HK-2 (cell line): ENCODE data around the gene MTG2.

ENCODE experiments used
- DNase-seq: peaks from one replicate; pipeline ENCODE4 v3.0.0-alpha.2; 2018; ENCODE audit not compliant: unreplicated experiment

Gene MTG2

DNA sequence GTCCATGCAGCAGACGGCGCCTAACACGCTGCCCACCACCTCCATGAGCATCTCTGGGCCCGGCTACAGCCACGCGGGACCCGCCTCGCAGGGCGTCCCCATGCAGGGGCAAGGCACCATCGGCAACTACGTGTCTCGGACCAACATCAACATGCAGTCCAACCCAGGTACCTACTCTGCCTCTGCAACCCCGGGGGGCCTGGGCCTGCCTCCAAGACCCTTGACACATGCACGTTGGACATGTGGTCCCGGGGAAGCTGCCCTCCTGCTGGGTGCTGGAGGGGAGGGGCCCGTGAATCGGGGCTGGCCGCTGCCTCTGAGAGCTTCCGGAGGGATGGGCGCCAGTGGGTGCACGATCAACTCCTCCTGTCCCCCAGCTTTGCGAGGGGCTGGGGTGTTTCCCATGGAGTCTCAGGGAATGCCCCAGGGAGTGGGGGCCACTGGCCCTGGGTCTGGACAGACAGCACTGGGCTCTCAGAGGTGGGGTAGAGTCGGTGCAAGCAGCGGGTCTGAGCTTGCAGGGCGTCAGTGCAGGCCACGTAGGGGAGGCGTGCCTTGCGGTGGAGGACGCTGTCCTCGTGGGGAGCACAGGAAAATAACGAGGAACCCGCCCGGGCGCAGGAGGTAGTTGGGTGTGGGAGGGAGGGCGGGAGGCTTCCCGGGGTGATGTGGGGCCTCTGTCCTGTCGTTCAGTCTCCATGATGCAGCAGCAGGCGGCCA lies 19.9 kb upstream of the MTG2 start:
- DNase-seq: no peak

DNA sequence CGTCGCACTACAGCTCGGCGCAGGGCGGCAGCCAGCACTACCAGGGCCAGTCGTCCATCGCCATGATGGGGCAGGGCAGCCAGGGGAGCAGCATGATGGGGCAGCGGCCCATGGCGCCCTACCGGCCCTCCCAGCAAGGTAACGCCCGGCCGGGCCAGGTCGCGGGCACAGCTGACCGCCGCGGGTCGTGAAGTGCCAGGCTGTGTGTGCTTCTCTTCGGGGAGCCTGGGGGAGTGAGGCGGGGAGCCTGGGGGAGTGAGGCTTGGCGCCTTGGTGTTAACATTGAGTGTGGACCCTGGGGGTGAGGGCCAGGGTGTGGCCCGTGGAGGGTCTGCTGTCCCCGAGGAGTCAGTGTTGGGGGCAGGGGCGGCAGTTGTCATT lies 19.4 kb upstream of the MTG2 start:
- DNase-seq: no peak

DNA sequence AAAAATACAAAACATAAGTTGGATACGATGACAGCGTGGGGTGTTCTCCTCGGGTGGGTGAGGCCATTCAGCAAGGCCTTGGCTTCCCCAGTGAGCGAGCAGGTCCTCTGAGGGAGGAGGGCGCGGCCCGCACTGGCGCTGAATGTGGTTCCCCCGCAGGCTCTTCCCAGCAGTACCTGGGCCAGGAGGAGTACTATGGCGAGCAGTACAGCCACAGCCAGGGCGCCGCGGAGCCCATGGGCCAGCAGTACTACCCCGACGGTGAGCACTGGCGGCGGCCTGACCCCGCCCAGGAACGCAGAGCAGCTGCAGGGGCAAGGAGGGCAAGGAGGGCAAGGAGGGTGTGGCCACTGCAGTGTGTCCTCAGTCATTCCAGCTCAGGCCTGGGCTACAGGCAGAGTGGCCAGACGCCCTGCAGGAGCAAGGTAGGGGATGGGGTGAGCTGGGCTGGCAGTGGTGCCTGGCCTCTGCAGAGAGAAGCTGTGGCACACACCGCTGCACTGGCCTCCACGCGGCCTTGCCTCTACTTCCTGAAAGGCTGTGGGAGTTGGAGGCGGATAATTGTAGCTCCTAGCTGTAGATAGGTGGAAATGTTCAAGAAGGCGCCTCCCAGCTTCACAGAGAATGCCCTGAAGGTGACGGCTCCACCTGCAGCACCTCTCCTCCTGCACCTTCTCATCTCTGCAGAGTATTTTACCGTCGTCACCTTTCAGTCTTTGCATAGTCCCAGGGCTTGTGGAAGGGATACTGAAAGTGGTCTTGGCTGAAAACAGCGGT lies 18.7 kb upstream of the MTG2 start:
- DNase-seq: no peak

GRCh38 chr20:62164879-62165761 lies 17.7 kb upstream of the MTG2 start:
- no peak for DNase-seq

GRCh38 chr20:62165762-62166399 lies 16.9 kb upstream of the MTG2 start:
- DNase-seq: no peak

- DNase-seq: no peak
Measured at GRCh38 chr20:62167474-62167873, 15.4 kb upstream of the MTG2 start.

DNA sequence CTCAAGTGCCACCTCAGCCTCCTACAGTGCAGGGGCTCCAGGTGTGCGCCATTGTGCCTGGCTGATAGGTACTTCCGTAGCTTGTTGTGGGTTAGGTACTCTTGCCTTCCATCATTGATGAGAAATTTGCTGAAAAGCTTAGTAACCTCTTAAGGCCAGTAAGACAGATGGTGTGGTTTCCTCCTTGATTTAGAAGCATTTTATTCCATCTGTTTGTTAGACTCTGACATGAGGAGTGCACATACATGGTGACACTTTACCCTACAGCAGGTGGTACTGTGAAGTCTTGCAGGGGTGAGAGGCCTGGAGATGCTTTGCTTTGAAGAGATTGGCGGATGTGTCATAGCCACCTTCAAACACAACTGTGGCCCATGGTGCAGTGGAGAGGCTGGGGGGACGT lies 14.8 kb upstream of the MTG2 start:
- no peak for DNase-seq

- DNase-seq: no peak
Measured at GRCh38 chr20:62168890-62169435, 13.9 kb upstream of the MTG2 start.

GRCh38 chr20:62170536-62170935 lies 12.3 kb upstream of the MTG2 start:
- no peak for DNase-seq

DNA sequence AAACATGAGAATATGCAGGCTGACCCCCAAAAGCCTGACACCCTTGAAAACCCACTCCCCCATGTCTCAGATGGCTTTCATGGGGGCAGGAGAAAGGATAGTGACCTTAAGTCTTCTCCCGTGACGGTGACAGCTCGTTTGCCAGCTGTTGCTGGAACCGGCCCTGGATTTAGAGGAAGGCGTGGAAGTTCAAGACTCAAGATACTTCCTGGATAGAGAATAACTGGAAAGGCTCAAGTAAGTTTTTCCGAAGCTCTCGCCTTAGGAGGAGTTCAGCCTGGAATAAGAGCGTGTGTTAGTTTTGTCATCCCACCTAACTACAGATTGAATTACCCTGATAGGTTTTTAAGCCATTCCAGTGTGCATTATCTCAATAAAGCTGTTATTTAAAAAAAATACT lies 11.6 kb upstream of the MTG2 start:
- no peak for DNase-seq

- no peak for DNase-seq
Measured at GRCh38 chr20:62172666-62173065, 10.2 kb upstream of the MTG2 start.

DNA sequence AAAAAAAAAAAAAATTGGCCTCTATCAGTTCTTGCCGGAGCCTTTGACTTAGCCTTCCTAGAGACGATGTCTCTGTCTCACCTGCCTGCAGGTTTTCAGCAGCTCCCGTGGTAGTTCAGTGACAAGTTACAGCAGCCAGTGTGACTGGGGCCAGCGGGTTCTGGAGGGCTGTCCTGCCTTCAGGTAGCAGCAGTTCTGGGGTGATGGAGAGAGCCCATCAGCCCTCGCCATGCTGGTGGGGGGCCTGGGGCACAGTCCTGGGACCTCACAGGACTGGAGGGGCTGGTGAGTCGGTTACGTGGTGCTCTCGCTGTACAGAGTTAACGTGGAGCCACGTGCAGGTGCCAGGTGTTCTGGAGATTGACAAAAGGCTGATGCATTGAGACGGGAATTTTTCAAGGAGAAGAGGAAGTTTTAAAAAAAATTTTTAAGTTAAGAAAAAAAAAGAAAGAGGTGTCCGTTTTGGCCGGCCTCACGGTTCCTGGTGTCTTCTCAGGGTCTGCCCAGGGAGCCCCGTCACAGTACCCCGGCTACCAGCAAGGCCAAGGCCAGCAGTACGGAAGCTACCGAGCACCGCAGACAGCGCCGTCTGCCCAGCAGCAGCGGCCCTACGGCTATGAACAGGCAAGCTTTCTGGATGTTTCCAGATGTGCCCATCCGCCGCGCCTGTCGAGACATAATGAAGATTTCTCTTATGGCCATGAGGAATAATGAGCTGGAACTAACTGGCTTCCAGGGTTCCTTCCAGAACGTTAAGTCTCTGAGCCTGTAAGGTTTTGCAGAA lies 8.6 kb upstream of the MTG2 start:
- no peak for DNase-seq

DNA sequence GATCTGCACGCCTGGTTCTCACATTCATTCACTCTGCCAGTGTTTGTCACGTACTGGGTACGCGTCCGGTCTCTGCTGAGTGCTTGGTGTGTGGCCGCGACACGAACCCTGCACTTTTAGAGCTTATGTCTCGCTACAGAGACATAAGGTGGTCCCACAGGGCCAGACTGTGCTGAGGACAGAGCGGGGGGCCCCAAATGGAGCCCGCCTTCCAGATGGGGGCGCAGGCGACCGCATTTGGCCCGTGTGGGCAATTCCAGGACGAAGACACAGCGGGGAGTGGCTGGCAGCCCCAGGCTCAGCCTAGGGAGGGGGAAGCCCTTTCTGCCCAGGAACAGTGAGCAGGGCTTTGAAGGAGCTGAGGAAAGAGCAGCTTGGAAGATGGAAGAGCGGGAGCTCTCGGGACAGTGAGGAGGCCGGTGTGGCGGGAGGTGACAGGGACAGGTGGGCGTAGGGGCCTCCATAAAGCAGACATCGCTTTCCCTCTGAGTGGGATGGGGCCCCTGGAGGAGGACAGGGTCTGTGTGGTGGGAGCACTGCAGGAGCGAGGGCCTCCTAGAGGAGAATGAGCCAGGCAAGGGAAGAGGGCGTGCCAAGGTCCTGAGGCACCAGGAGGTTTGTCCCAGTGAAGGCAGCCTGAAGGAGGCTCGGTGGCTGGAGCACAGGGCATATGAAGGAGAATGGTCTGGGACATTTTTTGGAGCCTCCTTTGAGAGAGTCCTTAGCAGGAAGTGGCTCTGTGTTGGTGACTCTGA lies 7.8 kb upstream of the MTG2 start:
- DNase-seq: no peak

DNA sequence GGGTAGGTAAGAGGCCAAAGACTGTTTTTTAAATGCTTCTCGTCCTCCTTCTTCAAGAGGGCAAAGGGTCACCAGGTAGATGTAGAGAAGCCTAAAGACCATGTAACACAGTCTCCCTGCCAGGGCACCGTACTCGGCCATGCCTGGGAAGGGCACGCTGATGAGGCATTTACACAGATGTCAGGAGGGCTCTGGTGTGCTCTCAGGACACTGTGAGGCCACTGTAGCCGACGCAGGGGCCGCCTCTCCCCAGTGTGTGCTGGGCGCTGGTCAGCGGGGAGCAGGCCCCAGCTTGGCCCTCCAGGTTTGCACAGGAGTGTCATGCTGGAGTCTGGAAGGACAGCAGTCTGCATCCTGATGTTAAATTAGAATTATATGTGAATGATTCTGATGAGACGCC lies 7.1 kb upstream of the MTG2 start:
- DNase-seq: no peak

DNA sequence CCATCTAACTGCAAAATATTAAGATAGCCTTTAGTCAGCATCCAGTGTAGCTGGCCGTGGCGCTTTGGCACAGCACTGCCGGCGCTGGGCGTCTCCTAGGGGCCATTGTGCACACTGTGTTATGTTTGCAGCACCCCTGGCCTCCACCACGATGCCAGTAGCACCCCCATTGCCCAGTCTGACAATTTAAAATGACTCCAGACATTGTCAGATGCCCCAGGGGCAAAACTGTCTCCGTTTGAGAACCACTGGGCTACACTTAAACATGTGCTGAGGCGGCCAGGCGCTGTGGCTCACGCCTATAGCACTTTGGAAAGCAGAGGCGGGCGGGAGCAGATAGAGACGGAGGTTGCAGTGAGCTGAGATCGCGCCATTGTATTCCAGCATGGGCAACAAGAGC lies 6.0 kb upstream of the MTG2 start:
- DNase-seq: no peak

GRCh38 chr20:62177307-62177706 lies 5.5 kb upstream of the MTG2 start:
- no peak for DNase-seq

GRCh38 chr20:62178316-62179161 lies 4.3 kb upstream of the MTG2 start:
- DNase-seq: no peak

DNA sequence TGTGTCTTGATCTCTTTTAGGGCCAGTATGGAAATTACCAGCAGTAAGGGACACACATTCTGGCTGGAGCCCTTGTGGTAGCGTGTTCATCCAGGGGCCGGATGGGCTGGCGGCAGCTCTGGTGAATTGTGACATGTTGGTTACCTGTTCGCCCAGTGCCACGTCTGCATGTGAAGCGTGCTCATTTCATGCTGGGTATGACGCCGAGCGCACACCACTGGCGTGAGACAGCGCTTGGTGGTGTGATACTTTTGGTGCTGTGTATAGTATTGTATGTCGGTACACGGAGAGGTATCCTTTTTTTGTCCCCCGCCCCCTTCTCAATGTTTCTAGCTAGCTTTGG lies 3.7 kb upstream of the MTG2 start:
- no peak for DNase-seq

DNA sequence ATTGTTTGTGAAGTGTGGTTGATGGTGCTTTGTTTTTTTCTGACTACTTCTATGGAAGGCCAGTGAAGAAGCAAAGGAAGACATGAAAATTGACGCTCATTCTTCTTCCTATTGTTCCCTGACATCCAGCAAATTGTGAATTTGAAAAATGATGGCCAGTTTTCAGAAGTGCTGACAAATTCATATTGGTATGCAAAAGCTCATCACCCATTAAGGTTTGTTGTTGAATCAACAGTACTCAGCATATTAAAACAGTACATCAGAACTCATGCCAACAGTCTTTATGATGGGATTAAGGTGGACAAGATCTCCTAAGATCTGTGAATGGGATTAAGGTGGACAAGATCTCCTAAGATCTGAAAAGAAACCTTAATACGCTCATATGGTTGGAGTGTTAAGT lies 1.0 kb upstream of the MTG2 start:
- no peak for DNase-seq
